CD14-positive monocyte (primary cell): ENCODE data around the gene KRT82. TPM values are rescaled to one million over a fixed set of nuclear protein-coding genes. Genes with fewer than 3 reads are reported as not detected.

Experiments used
- DNase-seq, 3 donors: peaks; one replicate each; pipeline ENCODE4 v3.0.0-alpha.2; 2011 to 2022
- H2AFZ ChIP-seq: 2 replicates; pipeline ENCODE4 v1.6.0; 2012; ENCODE audit warnings: mild to moderate bottlenecking, low read depth, low read length, inconsistent platforms; ENCODE audit not compliant: insufficient read depth, poor library complexity, severe bottlenecking
- H3K27ac ChIP-seq, 2 donors: 1 replicate in 1 of 2; 2 replicates in 1 of 2; pipeline ENCODE4 v1.5.1; 2012 to 2013; ENCODE audit warnings: low read length in 2 of 2, control low read depth in 1 of 2, inconsistent platforms in 1 of 2, low read depth in 1 of 2, mild to moderate bottlenecking in 1 of 2
- H3K27me3 ChIP-seq, 2 donors: one replicate each; pipeline versions ENCODE4 v1.6.0 to v1.6.1; 2011 to 2013; ENCODE audit warnings: low read length in 2 of 2; ENCODE audit not compliant: control insufficient read depth in 2 of 2, insufficient read depth in 2 of 2
- H3K36me3 ChIP-seq, 2 donors: replicated peaks in 1 of 2; 1 replicate in 1 of 2; 2 replicates in 1 of 2; pipeline versions ENCODE4 v1.5.1 to v1.6.1; 2012 to 2013; ENCODE audit warnings: low read length in 2 of 2, control low read depth in 1 of 2, inconsistent platforms in 1 of 2, mild to moderate bottlenecking in 1 of 2; ENCODE audit not compliant: insufficient read depth in 2 of 2, control insufficient read depth in 1 of 2
- H3K4me1 ChIP-seq, 2 donors: 1 replicate in 1 of 2; 2 replicates in 1 of 2; pipeline versions ENCODE4 v1.5.1 to v1.6.1; 2012 to 2013; ENCODE audit warnings: low read length in 2 of 2, control low read depth in 1 of 2, inconsistent platforms in 1 of 2, mild to moderate bottlenecking in 1 of 2, moderate library complexity in 1 of 2; ENCODE audit not compliant: insufficient read depth in 2 of 2, control insufficient read depth in 1 of 2
- H3K4me2 ChIP-seq: replicated peaks from 2 replicates; pipeline ENCODE3; 2012; ENCODE audit warnings: low read length, moderate library complexity, mild to moderate bottlenecking; ENCODE audit not compliant: poor library complexity, severe bottlenecking; ENCODE audit errors: extremely low read depth
- H3K4me3 ChIP-seq, 3 experiments: fragments of 200-600 bp in 1 of 3; sonication (generic) in 1 of 3; replicated peaks in 1 of 3; 1 replicate in 2 of 3; 2 replicates in 1 of 3; pipeline ENCODE4 v1.5.1; 2011 to 2013; ENCODE audit warnings: low read length in 3 of 3, mild to moderate bottlenecking in 3 of 3, control low read depth in 2 of 3, low read depth in 2 of 3, inconsistent platforms in 1 of 3, moderate library complexity in 1 of 3
- H3K79me2 ChIP-seq: 2 replicates; pipeline ENCODE4 v1.6.0; 2012; ENCODE audit warnings: mild to moderate bottlenecking, control low read depth, inconsistent platforms, low read length, moderate library complexity; ENCODE audit not compliant: insufficient read depth
- H3K9ac ChIP-seq: 2 replicates; pipeline ENCODE4 v1.6.0; 2017; ENCODE audit warnings: low read length, mild to moderate bottlenecking; ENCODE audit not compliant: insufficient read depth, poor library complexity, severe bottlenecking
- H3K9me3 ChIP-seq, 2 donors: replicated peaks in 1 of 2; 1 replicate in 1 of 2; 2 replicates in 1 of 2; pipeline versions ENCODE4 v1.5.1 to v1.6.1; 2012 to 2013; ENCODE audit warnings: low read length in 2 of 2, control low read depth in 1 of 2; ENCODE audit not compliant: control insufficient read depth in 1 of 2, insufficient read depth in 1 of 2
- H4K20me1 ChIP-seq: 2 replicates; pipeline ENCODE4 v1.6.0; 2012; ENCODE audit warnings: mild to moderate bottlenecking, low read length, control low read depth, moderate library complexity; ENCODE audit not compliant: insufficient read depth
- H3K27ac Mint-ChIP-seq, 7 donors: one replicate each; pipeline ENCODE4 v1.8.0; 2020; ENCODE audit warnings: mild to moderate bottlenecking in 7 of 7, mixed read lengths in 7 of 7, moderate library complexity in 6 of 7, inconsistent platforms in 2 of 7
- H3K27me3 Mint-ChIP-seq, 3 donors: one replicate each; pipeline ENCODE4 v1.8.0; 2021 to 2022; ENCODE audit warnings: low read depth in 3 of 3, mild to moderate bottlenecking in 3 of 3, mixed read lengths in 3 of 3, moderate library complexity in 3 of 3, inconsistent platforms in 1 of 3
- H3K36me3 Mint-ChIP-seq, 2 donors: one replicate each; pipeline ENCODE4 v1.8.0; 2020; ENCODE audit warnings: mixed read lengths in 2 of 2, inconsistent platforms in 1 of 2, mild to moderate bottlenecking in 1 of 2
- H3K4me1 Mint-ChIP-seq: one replicate; pipeline ENCODE4 v1.8.0; 2020; ENCODE audit warnings: mild to moderate bottlenecking, mixed read lengths
- H3K4me3 Mint-ChIP-seq, 2 donors: one replicate each; pipeline ENCODE4 v1.8.0; 2020; ENCODE audit warnings: mild to moderate bottlenecking in 2 of 2, mixed read lengths in 2 of 2, moderate library complexity in 1 of 2
- H3K9me3 Mint-ChIP-seq, 7 donors: one replicate each; pipeline ENCODE4 v1.8.0; 2020 to 2022; ENCODE audit warnings: mixed read lengths in 7 of 7, mild to moderate bottlenecking in 6 of 7, moderate library complexity in 6 of 7, inconsistent platforms in 2 of 7
- WGBS: methylation state at CpG from one replicate; pipeline ENCODE4 v1.1.5; 2013; ENCODE audit warnings: missing lambda C conversion rate; ENCODE audit not compliant: insufficient coverage; 5-methylcytosine and 5-hydroxymethylcytosine counted together
- intact Hi-C, 2 donors: fragments of 100-400 bp; cut with micrococcal nuclease; formaldehyde crosslinking; loops; one replicate each; pipeline versions ENCODE4 v1.15.0 to v1.15.1; 2023
- polyA plus RNA-seq, 3 donors: library from polyadenylated mRNA; depleted of rRNA in 1 of 3; unstranded in 2 of 3; stranded (reverse) in 1 of 3; fragments of 300-500 nt in 2 of 3; fragments of >200 nt in 1 of 3; fragmentation: Illumina TruSeq in 2 of 3; gene quantifications; 1 replicate in 2 of 3; 2 replicates in 1 of 3; pipeline ENCODE4 v1.2.3, GENCODE V29; 2012 to 2021
- TF ChIP-seq, protein P1 (sequence below): fragments of 200-600 bp; IDR thresholded peaks from one replicate; pipeline ENCODE4 v1.8.0; 2022; ENCODE audit warnings: antibody characterized with exemption, mild to moderate bottlenecking

Gene KRT82
- polyA plus RNA-seq, 3 donors: not detected

DNA sequence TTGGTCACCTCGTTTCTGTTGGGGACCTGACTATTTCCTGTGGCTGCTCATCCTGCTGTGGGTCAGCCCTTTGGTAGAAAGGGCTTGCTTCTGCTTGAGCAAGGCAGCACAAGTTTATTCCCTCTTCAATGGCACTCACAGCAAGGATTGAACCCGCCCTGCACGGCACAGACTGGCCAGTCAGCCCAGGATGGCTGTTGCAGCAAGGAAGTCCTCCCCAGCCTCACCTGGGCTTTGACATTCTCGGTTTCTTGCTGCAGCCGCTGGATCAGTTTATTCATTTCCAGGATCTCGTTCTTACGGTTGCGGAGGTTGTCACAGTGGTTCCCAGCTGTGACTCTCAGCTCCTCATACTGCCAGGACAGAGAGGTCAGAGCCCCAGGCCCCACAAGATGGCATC, 9.5 kb downstream of the KRT82 start:
- DNase-seq: no peak
- Mint-ChIP-seq H3K9me3 (peaks cover 0 to 2% (median 0%) of the 10 kb centered on the region in 7 donors), H3K4me1 (no peaks in the 10 kb centered on the region), H3K27ac (no peak overlapping the region), H3K27me3 (peaks cover 2 to 11% (median 5%) of the 10 kb centered on the region in 3 donors), H3K4me3 (no peak overlapping the region), H3K36me3 (no peaks in the 10 kb centered on the region)
- no peaks in the 10 kb centered on the region for H3K4me1 ChIP-seq
- H3K4me2 ChIP-seq: no peak overlapping the region
- H3K27me3 ChIP-seq: no peaks in the 10 kb centered on the region
- H3K4me3 ChIP-seq: no peak overlapping the region
- no peaks in the 10 kb centered on the region for H3K79me2 ChIP-seq
- TF ChIP-seq, protein P1, sequence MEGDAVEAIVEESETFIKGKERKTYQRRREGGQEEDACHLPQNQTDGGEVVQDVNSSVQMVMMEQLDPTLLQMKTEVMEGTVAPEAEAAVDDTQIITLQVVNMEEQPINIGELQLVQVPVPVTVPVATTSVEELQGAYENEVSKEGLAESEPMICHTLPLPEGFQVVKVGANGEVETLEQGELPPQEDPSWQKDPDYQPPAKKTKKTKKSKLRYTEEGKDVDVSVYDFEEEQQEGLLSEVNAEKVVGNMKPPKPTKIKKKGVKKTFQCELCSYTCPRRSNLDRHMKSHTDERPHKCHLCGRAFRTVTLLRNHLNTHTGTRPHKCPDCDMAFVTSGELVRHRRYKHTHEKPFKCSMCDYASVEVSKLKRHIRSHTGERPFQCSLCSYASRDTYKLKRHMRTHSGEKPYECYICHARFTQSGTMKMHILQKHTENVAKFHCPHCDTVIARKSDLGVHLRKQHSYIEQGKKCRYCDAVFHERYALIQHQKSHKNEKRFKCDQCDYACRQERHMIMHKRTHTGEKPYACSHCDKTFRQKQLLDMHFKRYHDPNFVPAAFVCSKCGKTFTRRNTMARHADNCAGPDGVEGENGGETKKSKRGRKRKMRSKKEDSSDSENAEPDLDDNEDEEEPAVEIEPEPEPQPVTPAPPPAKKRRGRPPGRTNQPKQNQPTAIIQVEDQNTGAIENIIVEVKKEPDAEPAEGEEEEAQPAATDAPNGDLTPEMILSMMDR: no peak
- no peaks in the 10 kb centered on the region for H3K9me3 ChIP-seq
- no peak overlapping the region for H2AFZ ChIP-seq
- intact Hi-C loops: no loop called here
- WGBS: 82% methylated on average over 8 of the region's 8 CpGs
- H3K36me3 ChIP-seq: no peaks in the 10 kb centered on the region
- H3K27ac ChIP-seq: no peak overlapping the region
- no peaks in the 10 kb centered on the region for H4K20me1 ChIP-seq
- no peak overlapping the region for H3K9ac ChIP-seq

DNA sequence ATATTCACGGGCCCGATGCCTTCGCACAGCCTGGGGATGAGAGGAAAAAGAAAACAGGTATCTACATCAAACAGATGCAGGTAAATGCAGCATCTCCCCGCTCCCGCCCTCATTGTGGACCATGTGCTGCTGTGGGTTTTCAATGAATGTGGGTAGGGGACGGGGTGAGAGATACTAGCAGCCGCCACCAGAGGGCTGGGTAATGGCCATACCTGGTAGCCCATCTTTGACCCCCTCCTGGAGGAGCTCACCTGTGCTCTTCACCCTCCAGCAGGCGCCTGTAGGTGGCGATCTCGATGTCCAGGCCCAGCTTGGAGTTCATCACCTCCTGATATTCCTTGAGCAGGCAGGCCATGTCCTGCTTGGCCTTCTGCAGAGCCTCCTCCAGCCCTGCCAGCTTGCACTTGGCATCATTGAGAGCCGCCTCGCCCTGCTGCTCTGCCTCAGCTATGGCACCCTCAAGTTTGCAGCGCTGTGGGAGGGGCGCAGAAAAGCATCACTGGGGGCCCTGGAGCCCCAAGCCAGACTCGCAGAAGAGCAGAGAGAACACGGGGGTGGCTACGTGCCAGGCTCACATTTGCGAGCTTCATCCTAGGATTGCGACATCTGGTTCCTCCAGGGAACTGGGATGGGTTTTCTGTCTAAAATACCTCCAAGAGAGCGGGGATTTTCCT, 10.2 kb downstream of the KRT82 start:
- Histone ChIP-seq H4K20me1 (no peaks in the 10 kb centered on the region), H3K9ac (no peak overlapping the region), H3K4me2 (no peak overlapping the region), H3K27ac (no peak overlapping the region), H2AFZ (no peak overlapping the region), H3K4me3 (no peak overlapping the region), H3K27me3 (no peaks in the 10 kb centered on the region), H3K36me3 (no peaks in the 10 kb centered on the region), H3K9me3 (no peaks in the 10 kb centered on the region), H3K4me1 (no peaks in the 10 kb centered on the region), H3K79me2 (no peaks in the 10 kb centered on the region)
- Mint-ChIP-seq H3K27ac (no peak overlapping the region), H3K4me1 (no peaks in the 10 kb centered on the region), H3K27me3 (peaks cover 2 to 12% (median 4%) of the 10 kb centered on the region in 3 donors), H3K36me3 (no peaks in the 10 kb centered on the region), H3K9me3 (peaks cover 0 to 2% (median 0%) of the 10 kb centered on the region in 7 donors), H3K4me3 (no peak overlapping the region)
- TF ChIP-seq, protein P1: peak; percentile 14
- 72% methylated on average over 19 of the region's 20 CpGs for WGBS
- DNase-seq: no peak
- intact Hi-C loops: no loop called here
